ENCODE measurements around the gene ARID4A.
"Not testable (repeated sequence)": the region's sequence is repeated elsewhere in the genome, so short reads cannot be mapped to it uniquely, and the experiment has no call there.

ARID4A gene

DNA sequence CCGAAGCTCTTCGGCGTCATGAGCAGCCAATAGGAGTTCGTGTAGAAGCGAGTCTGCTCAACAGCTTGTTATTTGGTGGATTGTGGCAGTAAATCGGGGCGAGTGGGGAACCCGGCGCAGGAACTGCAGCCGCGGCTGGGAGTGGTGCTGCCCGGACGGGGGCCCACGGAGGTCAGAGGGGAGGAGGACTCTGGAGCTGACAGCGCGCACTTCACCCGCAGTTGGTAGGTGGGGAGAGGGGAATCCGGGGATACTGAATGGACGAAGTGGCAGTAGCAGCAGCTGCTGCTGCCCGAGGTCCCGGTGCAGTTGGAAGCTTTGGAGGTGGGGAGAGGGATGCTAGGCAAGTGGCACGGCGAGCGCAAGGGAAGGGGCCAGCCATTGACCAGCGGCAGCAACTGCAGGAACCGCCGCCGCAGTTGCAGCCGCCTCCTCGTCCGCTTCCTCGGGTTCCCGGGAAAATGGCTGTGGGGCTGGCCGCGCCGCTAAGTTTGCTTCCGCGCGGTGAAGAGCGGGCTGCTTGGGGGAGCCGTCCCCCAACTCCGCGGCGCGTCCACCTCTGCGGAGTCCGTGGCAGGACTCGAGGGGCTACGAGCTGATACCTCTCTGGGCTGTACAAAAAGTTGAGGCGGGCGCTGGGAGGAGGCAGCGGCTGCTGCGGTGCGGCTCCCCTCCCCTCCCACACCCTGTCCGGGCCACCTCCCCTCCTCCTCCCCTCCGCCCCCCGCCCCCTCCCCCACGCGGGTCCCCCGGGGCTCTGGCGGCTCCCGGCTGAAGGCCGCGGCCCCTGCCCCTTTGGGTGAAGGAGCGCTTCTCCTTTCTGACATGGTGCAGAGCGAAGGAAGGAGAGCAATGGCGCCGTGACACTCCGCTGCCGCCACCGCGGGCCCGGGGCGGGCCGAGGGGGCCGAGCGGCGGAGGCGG, at the start of gene ARID4A:
TSS of gene ARID4A (plus strand) at position 79 of the 924 bp plus-strand sequence. CDS start 1,300 bp downstream, outside the sequence.
- DNase-seq = peak; percentile 73

GRCh38 chr14:58249611-58250010, 48.7 kb upstream of the ARID4A start:
- no peak for DNase-seq

DNA sequence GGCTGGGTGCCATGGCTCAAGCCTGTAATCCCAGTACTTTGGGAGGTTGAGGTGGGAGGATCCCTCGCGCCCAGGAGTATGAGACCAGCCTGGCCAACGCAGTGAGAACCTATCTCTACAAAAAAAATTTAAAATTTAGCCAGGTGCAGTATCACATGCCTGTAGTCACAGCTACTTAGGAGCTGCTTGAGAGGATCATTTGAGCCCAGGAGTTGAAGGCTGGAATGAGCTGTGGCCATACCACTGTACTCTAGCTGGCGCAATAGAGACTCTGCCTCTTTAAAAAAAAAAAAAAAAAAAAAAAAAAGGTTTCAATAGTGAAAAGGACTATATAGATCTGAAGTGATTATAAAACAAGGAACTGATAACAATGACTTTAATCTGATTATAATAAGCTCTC, 40.2 kb upstream of the ARID4A start:
- no peak for DNase-seq

GRCh38 chr14:58262005-58262404, 36.4 kb upstream of the ARID4A start:
- not testable (repeated sequence) for DNase-seq

DNA sequence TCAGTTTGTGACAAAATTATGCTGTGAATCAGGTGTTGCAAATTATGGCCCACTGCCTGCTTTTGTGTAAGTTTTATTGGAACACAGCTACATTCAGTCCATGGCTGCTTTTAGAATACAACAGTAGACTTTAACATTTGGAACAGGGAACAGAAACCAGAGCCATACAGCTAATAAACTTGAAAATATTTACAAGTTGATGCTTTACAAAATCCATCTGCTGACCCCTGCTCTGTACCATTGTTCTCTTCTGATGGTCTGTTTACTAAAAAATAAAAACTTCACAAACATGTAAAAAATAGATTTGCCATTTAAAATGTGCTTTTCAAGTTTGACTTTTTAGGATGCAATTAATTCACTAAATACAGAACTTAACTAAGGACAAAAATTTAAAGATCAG, 33.0 kb upstream of the ARID4A start:
- no peak for DNase-seq

DNA sequence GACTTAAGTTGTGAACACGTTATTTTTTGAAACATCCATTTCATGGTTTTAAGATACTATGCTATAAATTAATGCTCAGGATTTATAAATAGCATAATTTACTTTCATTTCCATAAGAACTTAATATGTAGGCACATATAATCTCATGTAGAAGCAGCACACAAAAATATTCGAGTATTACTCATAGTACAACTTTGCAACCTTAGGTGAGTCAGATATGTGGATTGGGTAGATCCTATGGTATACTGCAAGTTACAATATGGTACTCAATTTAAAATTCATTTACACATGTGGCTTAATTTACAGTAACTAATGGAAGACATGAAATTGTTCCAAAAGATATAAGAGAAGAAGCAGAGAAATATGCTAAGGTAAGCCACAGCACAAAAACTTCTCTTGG, 27.7 kb upstream of the ARID4A start:
- no peak for DNase-seq

DNA sequence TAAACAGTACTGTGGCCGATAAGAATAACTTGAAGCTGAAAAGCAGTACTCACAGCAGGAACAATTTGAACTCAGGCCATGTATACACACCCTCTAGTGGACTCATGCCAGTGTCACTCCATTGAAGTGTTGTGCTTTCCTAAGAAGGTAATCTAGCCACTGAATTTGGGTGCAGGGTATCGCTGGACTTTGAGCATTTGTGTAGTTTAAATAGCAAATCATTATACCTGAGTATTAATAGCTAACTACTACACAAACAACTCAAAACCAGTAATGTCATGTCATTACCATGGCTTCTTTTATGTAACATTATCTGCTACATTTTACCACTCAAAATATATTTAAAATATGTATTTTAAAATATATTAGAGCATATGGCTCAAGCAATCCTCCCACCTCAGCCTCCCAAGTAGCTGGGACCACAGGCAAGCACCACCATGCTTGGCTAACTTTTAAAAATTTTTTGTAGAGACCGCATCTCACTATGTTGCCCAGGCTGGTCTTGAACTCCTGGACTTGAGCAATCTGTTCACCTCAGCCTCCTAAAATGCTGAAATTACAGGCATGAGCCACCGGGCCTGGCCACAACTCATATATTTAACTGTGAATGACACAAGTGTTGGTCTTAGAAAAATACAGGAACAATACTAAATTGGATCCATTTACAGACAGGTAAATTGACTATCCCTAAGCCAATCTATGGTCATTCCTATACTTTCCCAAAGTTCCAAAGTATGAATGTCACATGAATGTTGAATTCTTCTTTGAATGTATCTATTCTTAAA, 25.6 kb upstream of the ARID4A start:
- DNase-seq = no peak

- no peak for DNase-seq
Observed at GRCh38 chr14:58274881-58275280, 23.5 kb upstream of the ARID4A start.

DNA sequence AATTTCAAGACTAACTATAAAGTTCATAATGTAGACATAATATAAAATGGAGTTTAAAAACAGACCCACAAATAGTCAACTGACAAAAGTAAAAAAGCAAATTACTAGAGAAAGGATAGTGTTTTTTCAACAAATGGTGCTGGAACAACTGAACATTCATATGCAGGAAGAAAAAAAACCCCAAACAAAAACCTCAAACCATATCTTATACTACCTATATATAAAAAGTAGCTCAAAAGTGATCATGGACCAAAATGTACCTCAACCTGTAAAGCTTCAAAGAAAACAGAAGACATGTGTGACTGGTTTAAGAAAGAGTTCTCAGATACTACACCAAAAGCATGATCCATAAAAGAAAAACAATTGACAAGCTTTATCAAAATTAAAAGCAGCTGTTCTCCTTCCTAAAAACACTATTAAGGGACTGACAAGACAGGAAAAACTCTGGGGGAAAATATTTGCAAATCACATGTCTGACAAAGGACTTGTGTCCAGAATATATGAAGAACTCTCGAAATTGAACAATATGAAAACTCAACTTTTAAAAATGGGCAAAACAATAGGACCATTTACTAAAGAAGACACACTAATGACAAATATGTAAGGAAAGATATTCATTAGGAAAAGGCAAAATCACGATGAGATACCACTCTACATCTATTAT, 22.7 kb upstream of the ARID4A start:
- DNase-seq = no peak

DNA sequence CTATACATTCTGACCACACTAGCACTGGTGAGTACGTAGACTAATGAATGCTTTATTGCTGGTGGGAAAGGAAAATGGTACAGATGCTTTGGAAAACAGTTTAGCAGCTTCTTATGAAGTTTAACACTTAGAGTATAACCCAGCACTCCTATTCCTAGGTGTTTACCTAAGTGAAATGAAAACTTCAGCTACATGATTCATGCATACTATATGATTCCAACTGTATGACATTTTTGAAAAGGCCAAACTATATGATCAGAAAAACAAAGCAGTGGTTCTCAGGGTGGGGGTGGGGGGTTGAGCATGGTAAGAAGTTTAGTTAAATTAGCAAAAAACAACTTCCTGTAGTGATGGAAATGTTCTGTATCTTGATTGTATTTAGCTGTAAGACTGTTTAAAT, 22.1 kb upstream of the ARID4A start:
- no peak for DNase-seq

DNA sequence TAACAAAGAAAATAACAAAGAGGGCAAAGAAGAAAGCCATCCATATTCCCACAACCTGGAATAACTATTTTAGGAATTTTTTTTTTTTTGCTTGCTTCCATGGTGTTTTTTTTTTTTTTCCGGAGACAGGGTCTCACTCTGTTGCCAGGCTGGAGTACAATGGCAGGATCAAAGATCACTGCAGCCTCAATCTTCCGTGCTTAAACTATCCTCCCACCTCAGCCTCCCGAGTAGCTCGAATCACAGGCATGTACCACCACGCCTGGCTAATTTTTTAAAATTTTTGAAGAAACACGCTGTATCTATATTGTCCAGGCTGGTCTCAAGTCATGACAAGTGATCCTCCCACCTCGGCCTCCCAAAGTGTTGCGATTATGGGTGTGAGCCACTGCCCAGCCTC, 20.2 kb upstream of the ARID4A start:
- no peak for DNase-seq

DNA sequence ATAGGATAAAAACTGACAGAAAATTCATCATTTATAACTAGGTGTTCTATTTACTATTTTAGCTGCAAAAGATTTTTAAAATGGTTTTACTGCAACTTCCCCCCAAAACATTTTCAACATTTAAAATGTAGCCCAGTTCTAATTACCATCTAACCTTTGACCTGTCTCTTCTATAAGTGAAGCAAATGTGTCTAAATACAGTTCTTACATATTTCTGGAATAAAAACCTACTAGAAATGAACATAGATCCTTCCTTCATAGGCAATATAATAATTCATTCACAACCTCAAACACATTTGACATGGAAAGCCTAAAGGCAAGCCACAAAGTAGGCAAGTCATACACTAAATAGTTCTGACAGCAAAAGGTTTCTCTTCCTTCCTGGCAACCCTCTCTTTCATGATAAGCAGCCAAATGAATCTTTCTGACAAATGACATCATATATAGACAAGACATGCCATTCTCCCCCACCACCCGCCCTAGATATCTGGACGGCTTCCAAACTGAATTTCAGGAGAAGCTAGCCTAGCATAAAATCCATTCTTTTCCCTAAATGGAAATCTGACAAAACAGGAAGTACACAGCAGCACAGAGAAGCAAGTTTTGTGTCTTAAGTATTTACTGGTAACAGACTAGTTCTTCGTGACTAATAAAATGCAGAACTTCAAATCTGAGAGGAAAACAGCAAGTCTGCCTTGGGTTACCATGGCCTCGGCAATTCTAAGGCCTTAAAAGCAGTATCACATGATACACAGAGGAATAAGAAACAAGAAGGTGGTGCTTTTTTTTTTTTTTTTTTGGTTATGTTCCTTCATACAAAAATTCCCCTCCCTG, 17.2 kb upstream of the ARID4A start:
- no peak for DNase-seq

DNA sequence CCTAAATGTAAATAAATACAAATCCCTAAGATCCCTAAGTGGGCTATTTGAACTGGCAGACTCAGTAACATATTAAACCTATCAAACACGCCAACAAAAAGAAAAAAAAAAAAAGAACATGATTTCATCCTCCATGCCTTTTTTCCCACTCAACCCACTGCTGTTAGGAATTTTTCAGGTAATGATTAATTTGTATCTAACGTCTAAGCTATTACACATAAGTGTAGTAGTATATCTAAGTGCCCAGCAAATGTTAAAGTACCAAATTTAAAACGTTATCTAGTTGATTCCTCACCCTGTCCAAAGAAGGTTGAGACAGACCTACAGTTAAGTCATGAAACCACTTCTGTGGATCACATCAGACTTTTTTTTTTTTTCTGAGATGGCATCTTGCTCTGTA, 16.4 kb upstream of the ARID4A start:
- DNase-seq = no peak

GRCh38 chr14:58282925-58283593, 15.3 kb upstream of the ARID4A start:
- no peak for DNase-seq

DNA sequence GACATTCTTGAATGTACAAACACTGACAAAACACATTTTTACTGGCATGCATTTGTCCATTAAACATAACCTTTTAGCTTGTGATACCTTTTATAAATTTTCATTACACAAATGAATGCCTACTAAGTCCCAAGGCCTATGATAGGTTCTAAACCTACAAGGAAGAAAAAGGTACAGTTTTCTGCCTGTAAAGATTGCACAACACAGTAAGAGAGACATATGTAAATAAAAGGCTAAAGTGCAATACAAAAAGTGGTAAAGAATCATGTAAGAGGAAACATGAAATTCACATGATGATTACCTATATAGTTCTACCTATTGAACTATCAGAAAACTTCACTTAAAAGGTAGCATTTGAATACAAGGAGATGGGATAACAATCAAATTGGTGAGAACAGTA, 14.6 kb upstream of the ARID4A start:
- no peak for DNase-seq

DNA sequence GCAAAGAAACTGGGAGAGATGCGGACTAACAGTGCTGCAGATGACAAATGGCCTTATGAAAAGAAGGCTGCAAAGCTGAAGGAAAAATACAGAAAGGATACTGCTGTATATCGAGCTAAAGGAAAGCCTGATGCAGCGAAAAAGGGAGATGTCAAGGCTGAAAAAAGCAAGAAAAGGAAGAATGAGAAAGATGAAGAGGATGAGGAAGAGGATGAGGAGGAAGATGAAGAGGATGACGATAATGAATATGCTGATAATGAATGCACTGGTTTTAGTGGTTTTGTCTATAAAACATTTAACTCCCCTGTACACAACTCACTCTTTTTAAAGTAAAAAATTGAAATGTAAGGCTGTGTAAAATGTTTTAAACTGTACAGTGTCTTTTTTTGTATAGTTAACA, 13.2 kb upstream of the ARID4A start:
- no peak for DNase-seq

DNA sequence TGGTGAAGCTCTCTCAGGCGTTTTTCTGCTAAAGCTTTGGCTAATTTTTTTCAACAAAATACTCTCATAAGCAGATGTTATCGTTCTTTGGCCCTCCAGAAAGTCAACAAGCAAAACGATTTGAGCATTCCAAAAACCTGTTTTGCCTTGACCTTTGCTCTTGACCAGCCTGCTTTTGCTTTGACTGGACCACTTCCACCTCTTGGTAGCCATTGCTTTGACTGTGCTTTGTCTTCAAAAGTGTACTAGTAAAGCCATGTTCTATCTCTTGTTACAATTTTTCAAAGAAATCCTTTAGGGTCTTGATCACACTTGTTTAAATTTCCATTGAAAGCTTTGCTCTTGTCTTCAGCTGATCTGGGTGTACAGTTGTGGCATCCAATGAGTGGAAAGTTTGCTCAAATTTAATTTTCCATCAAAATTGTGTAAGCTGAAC, 10.7 kb upstream of the ARID4A start:
- no peak for DNase-seq

GRCh38 chr14:58288106-58288792, 10.1 kb upstream of the ARID4A start:
- DNase-seq = no peak

GRCh38 chr14:58291646-58292045, 6.7 kb upstream of the ARID4A start:
- DNase-seq = no peak

- DNase-seq = no peak
Observed at GRCh38 chr14:58292187-58292586, 6.2 kb upstream of the ARID4A start.

GRCh38 chr14:58294201-58294600, 4.2 kb upstream of the ARID4A start:
- DNase-seq = no peak
